ENCODE measurements around the gene CEP295NL.

The CEP295NL gene

GRCh38 chr17:78857266-78857665 lies 45.7 kb downstream of the CEP295NL start:
- no peak overlapping the region for H3K27ac ChIP-seq (ENCODE audit: low read depth, low read length)
- H3K9me3 ChIP-seq (ENCODE audit: control insufficient read depth, insufficient read depth, low read length) = no peaks in the 10 kb centered on the region
- no peak overlapping the region for H3K9ac ChIP-seq (ENCODE audit: low read depth, low read length)
- H3K4me1 ChIP-seq (ENCODE audit: control insufficient read depth, insufficient read depth, low read length) = no peaks in the 10 kb centered on the region
- no peak overlapping the region for H3K4me3 ChIP-seq (ENCODE audit: low read depth, low read length)
- peaks cover 17% of the 10 kb centered on the region; the same call in 1 of the 2 replicates for H3K36me3 ChIP-seq (ENCODE audit: control insufficient read depth, insufficient read depth, low read length)
- no peaks in the 10 kb centered on the region for H3K27me3 ChIP-seq (ENCODE audit: control insufficient read depth, insufficient read depth, low read length)

- H3K36me3 ChIP-seq (ENCODE audit: control insufficient read depth, insufficient read depth, low read length) = peaks cover 17% of the 10 kb centered on the region; the same call in 1 of the 2 replicates
- no peaks in the 10 kb centered on the region for H3K4me1 ChIP-seq (ENCODE audit: control insufficient read depth, insufficient read depth, low read length)
- no peaks in the 10 kb centered on the region for H3K9me3 ChIP-seq (ENCODE audit: control insufficient read depth, insufficient read depth, low read length)
- no peak overlapping the region for H3K9ac ChIP-seq (ENCODE audit: low read depth, low read length)
- H3K27me3 ChIP-seq (ENCODE audit: control insufficient read depth, insufficient read depth, low read length) = no peaks in the 10 kb centered on the region
- no peak overlapping the region for H3K27ac ChIP-seq (ENCODE audit: low read depth, low read length)
- no peak overlapping the region for H3K4me3 ChIP-seq (ENCODE audit: low read depth, low read length)
Measured at GRCh38 chr17:78855561-78856165, 47.3 kb downstream of the CEP295NL start.

- Histone ChIP-seq H3K27me3 (ENCODE audit: control insufficient read depth, insufficient read depth, low read length) (no peaks in the 10 kb centered on the region), H3K27ac (ENCODE audit: low read depth, low read length) (no peak overlapping the region), H3K9me3 (ENCODE audit: control insufficient read depth, insufficient read depth, low read length) (no peaks in the 10 kb centered on the region), H3K4me1 (ENCODE audit: control insufficient read depth, insufficient read depth, low read length) (no peaks in the 10 kb centered on the region), H3K36me3 (ENCODE audit: control insufficient read depth, insufficient read depth, low read length) (peaks cover 17% of the 10 kb centered on the region; the same call in 1 of the 2 replicates), H3K4me3 (ENCODE audit: low read depth, low read length) (no peak overlapping the region), H3K9ac (ENCODE audit: low read depth, low read length) (no peak overlapping the region)
Measured at GRCh38 chr17:78854508-78854907, 48.5 kb downstream of the CEP295NL start.

GRCh38 chr17:78853926-78854394 lies 49.0 kb downstream of the CEP295NL start:
- H3K27ac ChIP-seq (ENCODE audit: low read depth, low read length) = no peak overlapping the region
- no peaks in the 10 kb centered on the region for H3K27me3 ChIP-seq (ENCODE audit: control insufficient read depth, insufficient read depth, low read length)
- H3K36me3 ChIP-seq (ENCODE audit: control insufficient read depth, insufficient read depth, low read length) = peaks cover 17% of the 10 kb centered on the region; the same call in 1 of the 2 replicates
- no peaks in the 10 kb centered on the region for H3K9me3 ChIP-seq (ENCODE audit: control insufficient read depth, insufficient read depth, low read length)
- no peak overlapping the region for H3K4me3 ChIP-seq (ENCODE audit: low read depth, low read length)
- H3K4me1 ChIP-seq (ENCODE audit: control insufficient read depth, insufficient read depth, low read length) = no peaks in the 10 kb centered on the region
- H3K9ac ChIP-seq (ENCODE audit: low read depth, low read length) = no peak overlapping the region

GRCh38 chr17:78852709-78853121 lies 50.3 kb downstream of the CEP295NL start:
- H3K4me3 ChIP-seq (ENCODE audit: low read depth, low read length) = no peak overlapping the region
- H3K4me1 ChIP-seq (ENCODE audit: control insufficient read depth, insufficient read depth, low read length) = no peaks in the 10 kb centered on the region
- H3K27me3 ChIP-seq (ENCODE audit: control insufficient read depth, insufficient read depth, low read length) = no peaks in the 10 kb centered on the region
- no peak overlapping the region for H3K9ac ChIP-seq (ENCODE audit: low read depth, low read length)
- H3K9me3 ChIP-seq (ENCODE audit: control insufficient read depth, insufficient read depth, low read length) = no peaks in the 10 kb centered on the region
- H3K27ac ChIP-seq (ENCODE audit: low read depth, low read length) = no peak overlapping the region
- H3K36me3 ChIP-seq (ENCODE audit: control insufficient read depth, insufficient read depth, low read length) = peaks cover 17% of the 10 kb centered on the region; the same call in 1 of the 2 replicates

- H3K9me3 ChIP-seq (ENCODE audit: control insufficient read depth, insufficient read depth, low read length) = no peaks in the 10 kb centered on the region
- no peak overlapping the region for H3K27ac ChIP-seq (ENCODE audit: low read depth, low read length)
- H3K4me3 ChIP-seq (ENCODE audit: low read depth, low read length) = no peak overlapping the region
- H3K9ac ChIP-seq (ENCODE audit: low read depth, low read length) = no peak overlapping the region
- H3K36me3 ChIP-seq (ENCODE audit: control insufficient read depth, insufficient read depth, low read length) = 0 out of 2 replicates have a peak, but pooled peaks cover 3% of the 10 kb centered on the region
- H3K4me1 ChIP-seq (ENCODE audit: control insufficient read depth, insufficient read depth, low read length) = no peaks in the 10 kb centered on the region
- H3K27me3 ChIP-seq (ENCODE audit: control insufficient read depth, insufficient read depth, low read length) = no peaks in the 10 kb centered on the region
Measured at GRCh38 chr17:78849026-78849425, 54.0 kb downstream of the CEP295NL start.

- no peak overlapping the region for H3K27ac ChIP-seq (ENCODE audit: low read depth, low read length)
- H3K4me1 ChIP-seq (ENCODE audit: control insufficient read depth, insufficient read depth, low read length) = 0 out of 2 replicates have a peak, but pooled peaks cover 2% of the 10 kb centered on the region
- no peaks in the 10 kb centered on the region for H3K36me3 ChIP-seq (ENCODE audit: control insufficient read depth, insufficient read depth, low read length)
- H3K9ac ChIP-seq (ENCODE audit: low read depth, low read length) = no peak overlapping the region
- no peaks in the 10 kb centered on the region for H3K9me3 ChIP-seq (ENCODE audit: control insufficient read depth, insufficient read depth, low read length)
- no peak overlapping the region for H3K4me3 ChIP-seq (ENCODE audit: low read depth, low read length)
- H3K27me3 ChIP-seq (ENCODE audit: control insufficient read depth, insufficient read depth, low read length) = no peaks in the 10 kb centered on the region
Measured at GRCh38 chr17:78847052-78847451, 55.9 kb downstream of the CEP295NL start.

- Histone ChIP-seq H3K4me3 (ENCODE audit: low read depth, low read length) (no peak overlapping the region), H3K27me3 (ENCODE audit: control insufficient read depth, insufficient read depth, low read length) (no peaks in the 10 kb centered on the region), H3K9me3 (ENCODE audit: control insufficient read depth, insufficient read depth, low read length) (no peaks in the 10 kb centered on the region), H3K4me1 (ENCODE audit: control insufficient read depth, insufficient read depth, low read length) (0 out of 2 replicates have a peak, but pooled peaks cover 6% of the 10 kb centered on the region), H3K27ac (ENCODE audit: low read depth, low read length) (no peak overlapping the region), H3K9ac (ENCODE audit: low read depth, low read length) (no peak overlapping the region), H3K36me3 (ENCODE audit: control insufficient read depth, insufficient read depth, low read length) (no peaks in the 10 kb centered on the region)
Measured at GRCh38 chr17:78844301-78845005, 58.5 kb downstream of the CEP295NL start.

- Histone ChIP-seq H3K36me3 (ENCODE audit: control insufficient read depth, insufficient read depth, low read length) (no peaks in the 10 kb centered on the region), H3K27me3 (ENCODE audit: control insufficient read depth, insufficient read depth, low read length) (no peaks in the 10 kb centered on the region), H3K9ac (ENCODE audit: low read depth, low read length) (no peak overlapping the region), H3K9me3 (ENCODE audit: control insufficient read depth, insufficient read depth, low read length) (no peaks in the 10 kb centered on the region), H3K27ac (ENCODE audit: low read depth, low read length) (no peak overlapping the region), H3K4me1 (ENCODE audit: control insufficient read depth, insufficient read depth, low read length) (0 out of 2 replicates have a peak, but pooled peaks cover 14% of the 10 kb centered on the region), H3K4me3 (ENCODE audit: low read depth, low read length) (no peak overlapping the region)
Measured at GRCh38 chr17:78842881-78843565, 60.0 kb downstream of the CEP295NL start.

- Histone ChIP-seq H3K27ac (ENCODE audit: low read depth, low read length) (peak within 1 kb of the TSS; percentile 94), H3K4me3 (ENCODE audit: low read depth, low read length) (peak within 1 kb of the TSS; percentile 97), H3K4me1 (ENCODE audit: control insufficient read depth, insufficient read depth, low read length) (0 out of 2 replicates have a peak, but pooled peaks cover 14% of the 10 kb centered on the region), H3K9me3 (ENCODE audit: control insufficient read depth, insufficient read depth, low read length) (no peaks in the 10 kb centered on the region), H3K36me3 (ENCODE audit: control insufficient read depth, insufficient read depth, low read length) (peaks cover 20% of the 10 kb centered on the region), H3K27me3 (ENCODE audit: control insufficient read depth, insufficient read depth, low read length) (no peaks in the 10 kb centered on the region), H3K9ac (ENCODE audit: low read depth, low read length) (peak within 1 kb of the TSS; percentile 90)
Measured at GRCh38 chr17:78840780-78841611, 62.0 kb downstream of the CEP295NL start, which contains the start of gene USP36. Gene USP36, minus strand, starts transcription at chr17:78840814. Its CDS starts 4,451 bp downstream, at chr17:78836363.
